GM21447 (cell line): ENCODE results near the gene BCL3.
"Not testable (repeated sequence)": the region's sequence is repeated elsewhere in the genome, so short reads cannot be mapped to it uniquely, and the experiment has no call there.

Experiments used
- ATAC-seq: cut with Tn5 transposase; IDR thresholded peaks from one replicate; pipeline ENCODE4 v1.9.1; 2021; ENCODE audit not compliant: unreplicated experiment

BCL3 gene

GRCh38 chr19:44720945-44721344 lies 27.6 kb upstream of the BCL3 start:
- ATAC-seq: no peak

GRCh38 chr19:44721369-44721768 lies 27.1 kb upstream of the BCL3 start:
- not testable (repeated sequence) for ATAC-seq

GRCh38 chr19:44722131-44723121 lies 26.1 kb upstream of the BCL3 start:
- no peak for ATAC-seq

DNA sequence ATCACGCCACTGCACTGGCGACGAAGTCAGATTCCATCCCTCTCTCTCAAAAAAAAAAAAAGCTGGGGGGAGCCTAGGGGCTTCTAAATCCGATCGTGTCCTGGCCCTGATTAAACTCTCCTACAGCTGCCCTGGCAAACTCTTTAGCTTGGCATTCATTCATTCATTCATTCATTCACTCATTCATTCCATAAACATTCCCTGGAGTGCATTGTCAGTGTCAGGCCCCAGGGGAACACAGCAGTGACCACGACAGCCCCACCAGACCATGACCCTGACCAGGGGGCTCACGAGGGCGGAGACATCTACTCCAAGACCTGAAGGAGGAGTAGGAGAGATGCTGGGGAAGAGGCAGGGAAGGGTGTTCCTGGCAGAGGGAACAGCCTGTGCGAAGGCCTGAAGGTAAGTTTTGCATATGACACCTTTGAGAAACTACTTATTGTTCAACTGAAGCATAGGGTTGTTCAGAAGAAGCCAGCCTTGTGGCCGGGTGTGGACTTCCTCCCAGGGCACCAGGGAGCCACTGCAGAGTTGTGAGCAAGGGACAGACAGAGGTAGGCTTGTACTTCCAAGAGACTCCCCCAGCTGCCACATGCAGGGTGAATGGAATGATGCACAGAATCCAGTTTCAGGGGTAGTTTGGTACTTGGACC lies 25.1 kb upstream of the BCL3 start:
- ATAC-seq: no peak

GRCh38 chr19:44723952-44724319 lies 24.6 kb upstream of the BCL3 start:
- ATAC-seq: no peak

GRCh38 chr19:44725251-44725650 lies 23.3 kb upstream of the BCL3 start:
- ATAC-seq: no peak

DNA sequence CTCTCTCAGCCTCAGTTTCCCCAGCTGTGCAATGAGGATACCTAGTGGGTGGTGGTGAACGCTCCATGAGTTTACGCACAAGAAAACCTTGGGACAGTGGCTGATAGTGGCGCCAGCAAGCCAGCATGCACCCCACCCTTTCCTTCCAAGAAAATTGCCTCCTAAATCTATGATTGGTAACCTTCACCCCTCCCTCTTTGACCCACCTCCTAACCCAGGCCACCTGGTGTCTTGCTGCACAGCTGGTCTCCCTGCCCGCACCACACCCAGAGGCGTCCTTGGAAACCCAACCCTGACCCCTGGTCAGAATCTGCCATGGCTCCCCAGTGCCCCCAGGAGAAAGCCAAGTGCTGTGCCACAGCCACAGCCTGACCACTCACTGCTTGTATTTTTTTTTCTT lies 22.8 kb upstream of the BCL3 start:
- ATAC-seq: no peak

DNA sequence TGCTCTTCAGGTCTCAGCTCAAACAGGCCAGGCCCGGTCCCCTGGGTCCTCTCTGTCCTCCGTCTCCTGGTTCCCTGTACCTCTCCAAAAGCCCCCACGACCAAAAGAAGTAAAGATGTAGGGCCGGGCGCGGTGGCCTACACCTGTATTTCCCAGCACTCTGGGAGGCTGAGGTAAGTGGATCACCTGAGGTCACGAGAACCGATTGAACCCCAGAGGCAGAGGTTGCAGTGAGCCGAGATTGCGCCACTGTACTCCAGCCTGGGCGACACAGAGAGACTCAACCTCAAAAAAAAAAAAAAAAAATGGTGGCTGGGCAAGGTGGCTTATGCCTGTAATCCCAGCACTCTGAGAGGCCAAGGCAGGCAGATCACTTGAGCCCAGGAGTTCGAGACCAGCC lies 22.0 kb upstream of the BCL3 start:
- ATAC-seq: no peak

- ATAC-seq: no peak
Measured at GRCh38 chr19:44728178-44728577, 20.3 kb upstream of the BCL3 start.

GRCh38 chr19:44729516-44730033 lies 18.9 kb upstream of the BCL3 start:
- ATAC-seq: no peak

DNA sequence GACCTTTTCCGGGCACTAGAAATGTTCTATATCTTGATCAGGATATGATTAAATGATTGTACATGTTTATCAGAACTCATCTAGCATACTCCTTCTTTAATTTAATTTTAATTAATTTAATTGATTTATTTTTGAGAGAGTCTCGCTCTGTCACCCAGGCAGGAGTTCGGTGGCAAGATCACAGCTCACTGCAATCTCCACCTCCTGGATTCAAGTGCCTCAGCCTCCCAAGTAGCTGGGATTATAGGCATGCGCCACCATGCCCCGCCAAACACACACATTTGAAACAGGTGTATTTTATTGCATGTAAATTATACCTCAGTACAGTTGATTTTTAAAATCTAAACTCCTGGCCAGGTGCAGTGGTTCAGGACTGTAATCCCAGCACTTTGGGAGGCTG lies 17.4 kb upstream of the BCL3 start:
- ATAC-seq: no peak

DNA sequence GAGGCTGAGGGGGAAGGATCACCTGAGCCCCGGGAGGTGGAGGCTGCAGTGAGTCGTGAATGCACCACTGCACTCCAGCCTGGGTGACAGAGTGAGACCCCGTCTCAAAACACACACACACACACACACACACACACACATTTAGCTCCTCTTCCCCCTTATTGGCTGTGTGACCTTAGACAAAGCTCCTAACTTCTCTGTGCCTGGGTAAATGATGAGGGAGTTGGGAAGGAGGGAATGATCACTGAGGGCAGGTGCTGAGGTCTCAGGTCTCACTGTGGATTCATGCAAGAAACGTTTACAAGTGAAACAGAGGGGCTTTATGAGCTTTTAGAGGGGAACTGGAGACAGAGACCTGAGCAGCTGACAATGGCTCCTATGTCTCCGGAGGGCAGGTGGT lies 16.9 kb upstream of the BCL3 start:
- ATAC-seq: no peak

GRCh38 chr19:44732235-44733014 lies 16.1 kb upstream of the BCL3 start:
- no peak for ATAC-seq

DNA sequence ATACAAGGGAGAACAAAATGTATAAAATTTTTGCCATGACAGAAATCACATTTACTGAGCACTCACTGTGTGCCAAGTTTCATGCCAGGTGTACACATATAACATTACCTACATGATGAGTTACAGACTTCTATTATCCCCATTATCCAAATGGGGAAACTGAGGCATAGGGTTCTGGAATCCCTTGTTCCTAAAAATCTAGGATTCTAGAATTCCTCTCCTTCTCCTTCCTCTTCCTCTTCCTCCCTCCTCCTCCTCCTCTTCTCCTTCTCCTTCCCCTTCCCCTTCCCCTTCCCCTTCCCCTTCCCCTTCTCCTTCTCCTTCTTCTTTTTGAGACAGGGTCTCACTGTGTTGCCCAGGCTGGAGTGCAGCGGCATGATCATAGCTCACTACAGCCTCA lies 14.2 kb upstream of the BCL3 start:
- no peak for ATAC-seq

- ATAC-seq: no peak
Measured at GRCh38 chr19:44735011-44735410, 13.5 kb upstream of the BCL3 start.

DNA sequence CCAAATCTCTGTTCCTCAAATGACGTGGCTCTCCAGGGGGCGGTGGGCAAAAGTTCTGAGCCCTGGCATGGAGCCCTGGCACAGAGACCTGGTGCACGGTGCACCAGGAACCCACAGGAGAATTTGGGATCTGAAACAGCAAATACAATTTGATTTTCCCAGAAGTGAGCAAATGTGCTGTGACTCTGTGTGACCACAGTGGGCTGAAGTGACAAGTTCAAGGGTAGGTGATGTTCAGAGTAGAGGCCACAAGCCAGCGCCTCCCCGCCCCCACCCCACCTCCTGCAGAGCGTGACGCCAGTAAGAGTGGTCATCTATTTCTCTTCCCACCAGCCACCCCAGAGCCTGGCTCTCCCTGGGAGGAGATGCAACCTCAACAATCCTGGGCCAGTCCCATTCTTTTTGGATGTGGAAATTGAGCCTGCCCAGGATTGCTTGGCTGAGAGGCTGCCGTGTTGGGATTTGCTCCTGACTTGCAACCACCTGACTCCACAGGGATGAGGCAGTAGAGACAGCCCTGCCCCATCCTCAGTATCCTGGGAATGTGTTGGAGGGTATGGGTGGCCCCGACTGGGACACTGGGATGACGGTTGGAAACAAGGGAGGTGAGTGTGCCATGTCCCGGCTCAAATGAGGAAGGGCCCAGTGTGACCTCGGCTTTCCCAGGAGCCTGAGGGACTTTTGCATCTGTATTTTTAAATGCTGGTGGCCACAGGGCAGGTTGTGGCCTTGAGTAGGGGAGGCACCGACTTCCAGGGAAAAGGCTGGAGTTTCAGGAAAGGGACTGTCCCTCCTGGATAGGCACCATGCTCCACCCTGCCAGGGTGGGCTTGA lies 11.1 kb upstream of the BCL3 start:
- ATAC-seq: no peak

- ATAC-seq: no peak
Measured at GRCh38 chr19:44738136-44738535, 10.4 kb upstream of the BCL3 start.

DNA sequence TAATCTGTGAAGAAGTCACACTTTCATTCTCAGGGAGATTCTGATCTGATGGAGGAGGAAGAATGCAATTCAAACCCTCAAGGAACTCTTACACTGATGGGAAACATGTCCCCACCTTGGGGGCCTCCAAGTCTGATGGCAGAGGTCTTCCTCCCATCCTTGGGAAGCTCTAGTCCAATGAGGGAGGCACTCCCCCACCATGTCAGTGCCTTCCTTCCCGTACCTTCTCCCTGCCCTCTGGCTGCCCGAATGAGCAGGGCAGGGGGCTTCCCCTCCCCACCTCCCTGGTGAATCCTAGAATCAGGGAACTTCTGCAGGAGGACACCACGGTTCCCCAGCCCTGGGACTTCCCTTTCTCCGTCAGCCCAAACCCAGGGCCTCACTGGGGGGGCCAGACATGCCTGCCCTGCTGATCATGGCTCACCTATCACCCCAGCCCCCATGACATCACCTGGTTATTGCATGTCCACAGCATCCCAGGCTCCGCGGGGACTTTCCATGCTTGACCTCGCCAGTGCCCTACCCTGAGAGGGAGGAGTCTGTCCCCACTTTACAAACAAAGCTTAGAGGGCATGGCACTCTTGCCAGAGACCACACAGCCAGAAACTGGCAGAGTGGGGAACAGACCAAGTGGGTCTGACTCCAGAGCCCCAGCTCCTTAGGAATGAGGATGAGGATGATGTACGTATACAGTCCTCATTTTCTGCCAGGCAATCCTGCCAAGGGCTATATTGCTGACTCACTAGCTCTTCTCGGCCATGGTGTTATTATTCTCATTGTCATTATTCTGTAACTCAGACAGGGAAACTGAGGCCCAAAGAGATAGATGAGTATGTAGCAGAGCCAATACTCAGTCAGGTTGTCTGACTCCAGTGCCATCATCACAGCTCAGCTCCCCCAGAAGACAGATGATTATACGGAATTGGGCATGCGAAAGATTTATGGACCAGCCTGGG lies 9.6 kb upstream of the BCL3 start:
- ATAC-seq: no peak

GRCh38 chr19:44740351-44740824 lies 8.1 kb upstream of the BCL3 start:
- no peak for ATAC-seq
